GM23338 (cell line): Measurements from ENCODE around the gene COL15A1. TPM values are rescaled to one million over a fixed set of nuclear protein-coding genes. Genes with fewer than 3 reads are reported as not detected.

Experiments
- ATAC-seq: fragments of 200-7000 bp; cut with Tn5 transposase; 3 replicates; pipeline ENCODE4 v1.9.1; 2020
- DNase-seq: peaks from one replicate; pipeline ENCODE4 v3.0.0-alpha.2; 2015; ENCODE audit warnings: low spot score
- H2AFZ ChIP-seq: fragments of 200-600 bp; sonication (generic); 2 replicates; pipeline ENCODE4 v1.8.0; 2016; ENCODE audit warnings: antibody characterized with exemption, mild to moderate bottlenecking, moderate library complexity
- H3F3A ChIP-seq: fragments of 200-600 bp; sonication (generic); replicated peaks from 2 replicates; pipeline ENCODE4 v1.8.0; 2017; ENCODE audit warnings: antibody characterized with exemption, mixed run types, low read depth
- H3K27ac ChIP-seq: fragments of 200-600 bp; sonication (generic); 2 replicates; pipeline ENCODE4 v1.6.1; 2016; ENCODE audit warnings: low read depth
- H3K27me3 ChIP-seq: fragments of 200-600 bp; sonication (generic); 2 replicates; pipeline ENCODE4 v1.8.0; 2016; ENCODE audit warnings: mild to moderate bottlenecking, mixed run types, moderate library complexity; ENCODE audit not compliant: insufficient read depth
- H3K36me3 ChIP-seq: fragments of 200-600 bp; sonication (generic); 2 replicates; pipeline ENCODE4 v1.8.0; 2016; ENCODE audit warnings: mild to moderate bottlenecking; ENCODE audit not compliant: insufficient read depth
- H3K4me1 ChIP-seq: fragments of 200-600 bp; sonication (generic); 2 replicates; pipeline ENCODE4 v1.8.0; 2016; ENCODE audit warnings: mild to moderate bottlenecking, moderate library complexity; ENCODE audit not compliant: insufficient read depth
- H3K4me2 ChIP-seq: fragments of 200-600 bp; sonication (generic); 2 replicates; pipeline ENCODE4 v1.7.1; 2017; ENCODE audit warnings: mixed run types
- H3K4me3 ChIP-seq: fragments of 200-600 bp; sonication (generic); 2 replicates; pipeline ENCODE4 v1.6.1; 2016; ENCODE audit warnings: mixed run types
- H3K79me2 ChIP-seq: fragments of 200-600 bp; sonication (generic); replicated peaks from 2 replicates; pipeline ENCODE4 v1.8.0; 2017; ENCODE audit warnings: mild to moderate bottlenecking; ENCODE audit not compliant: insufficient read depth
- H3K9me2 ChIP-seq: fragments of 200-600 bp; sonication (generic); 2 replicates; pipeline ENCODE4 v1.8.0; 2017; ENCODE audit not compliant: insufficient read depth
- H4K20me1 ChIP-seq: fragments of 200-600 bp; sonication (generic); replicated peaks from 2 replicates; pipeline ENCODE4 v1.8.0; 2017; ENCODE audit warnings: mild to moderate bottlenecking; ENCODE audit not compliant: insufficient read depth
- H3K27ac Mint-ChIP-seq: 2 replicates; pipeline ENCODE4 v1.8.0; 2020; ENCODE audit warnings: inconsistent platforms, mild to moderate bottlenecking, moderate library complexity, mixed read lengths
- H3K27me3 Mint-ChIP-seq: 3 replicates; pipeline ENCODE4 v1.8.0; 2022; ENCODE audit warnings: low read depth, mild to moderate bottlenecking, moderate library complexity, mixed read lengths, inconsistent platforms; ENCODE audit not compliant: insufficient read depth, poor library complexity
- H3K36me3 Mint-ChIP-seq: 3 replicates; pipeline ENCODE4 v1.8.0; 2021; ENCODE audit warnings: low read depth, mild to moderate bottlenecking, inconsistent platforms, moderate library complexity, mixed read lengths
- H3K4me1 Mint-ChIP-seq: 3 replicates; pipeline ENCODE4 v1.8.0; 2020; ENCODE audit warnings: mild to moderate bottlenecking, inconsistent platforms, mixed read lengths
- H3K4me3 Mint-ChIP-seq: 3 replicates; pipeline ENCODE4 v1.8.0; 2021; ENCODE audit warnings: moderate library complexity, mild to moderate bottlenecking, inconsistent platforms, mixed read lengths
- H3K9me3 Mint-ChIP-seq: 3 replicates; pipeline ENCODE4 v1.8.0; 2020; ENCODE audit warnings: moderate library complexity, mild to moderate bottlenecking, inconsistent platforms, mixed read lengths
- EZH2phosphoT487 ChIP-seq: fragments of 200-600 bp; sonication (generic); IDR thresholded peaks from one replicate; pipeline ENCODE4 v1.8.1; 2018; ENCODE audit warnings: antibody characterized with exemption; ENCODE audit not compliant: unreplicated experiment
- JUNB ChIP-seq: IDR thresholded peaks from one replicate; pipeline ENCODE4 v1.6.1; 2016; ENCODE audit warnings: antibody characterized with exemption; ENCODE audit not compliant: unreplicated experiment
- STAT1 ChIP-seq: IDR thresholded peaks from one replicate; pipeline ENCODE4 v1.6.1; 2016; ENCODE audit warnings: antibody characterized with exemption; ENCODE audit not compliant: unreplicated experiment
- ZNF114 ChIP-seq: fragments of 250-450 bp; sonication (Bioruptor Pico); IDR thresholded peaks from 2 replicates; pipeline ENCODE4 v1.5.0; 2020; ENCODE audit warnings: mild to moderate bottlenecking, moderate library complexity
- ZNF462 ChIP-seq: fragments of 250-450 bp; sonication (Bioruptor Pico); IDR thresholded peaks from 2 replicates; pipeline ENCODE4 v1.5.0; 2020; ENCODE audit warnings: mild to moderate bottlenecking, moderate library complexity
- polyA plus RNA-seq: library from polyadenylated mRNA; unstranded; fragments of >200 nt; fragmentation: Nextera tagmentation; extraction: Ambion mirVana; gene quantifications from 2 replicates; pipeline ENCODE4 v1.2.1, GENCODE V29; 2016
- total RNA-seq: library from RNA; depleted of rRNA; stranded (reverse); fragments of >200 nt; shearing (Covaris generic); gene quantifications from 2 replicates; pipeline ENCODE4 v1.2.3, GENCODE V29; 2014
- TF ChIP-seq, protein P1 (sequence below): IDR thresholded peaks from one replicate; pipeline ENCODE4 v1.6.1; 2018; ENCODE audit warnings: antibody characterized with exemption; ENCODE audit not compliant: unreplicated experiment
- TF ChIP-seq, protein P2 (sequence below): IDR thresholded peaks from 2 replicates; pipeline ENCODE4 v1.6.1; 2016; ENCODE audit warnings: antibody characterized with exemption

COL15A1 gene
- total and polyA plus RNA-seq, 2 experiments from 2014 or later = 0.17 to 0.18 TPM

- no peak overlapping the region for H3K4me2 ChIP-seq
- no peak overlapping the region for H3K4me3 ChIP-seq
- ATAC-seq (no peak), DNase-seq (no peak)
- no peaks in the 10 kb centered on the region for H3K79me2 ChIP-seq
- H3K4me3 Mint-ChIP-seq = no peak overlapping the region
- peaks cover 2% of the 10 kb centered on the region for H3K27me3 Mint-ChIP-seq
- no peaks in the 10 kb centered on the region for H3K36me3 Mint-ChIP-seq
- no peaks in the 10 kb centered on the region for H3F3A ChIP-seq
- no peaks in the 10 kb centered on the region for H3K9me2 ChIP-seq
- no peak overlapping the region for H3K27ac Mint-ChIP-seq
- no peaks in the 10 kb centered on the region for H3K9me3 Mint-ChIP-seq
- no peaks in the 10 kb centered on the region for H4K20me1 ChIP-seq
- peaks cover 7% of the 10 kb centered on the region for H3K4me1 Mint-ChIP-seq
- no peak overlapping the region for H3K27ac ChIP-seq
- TF ChIP-seq EZH2phosphoT487 (no peak), STAT1 (no peak), ZNF114 (CRISPR knock-in tag) (no peak)
- TF ChIP-seq, protein P1, sequence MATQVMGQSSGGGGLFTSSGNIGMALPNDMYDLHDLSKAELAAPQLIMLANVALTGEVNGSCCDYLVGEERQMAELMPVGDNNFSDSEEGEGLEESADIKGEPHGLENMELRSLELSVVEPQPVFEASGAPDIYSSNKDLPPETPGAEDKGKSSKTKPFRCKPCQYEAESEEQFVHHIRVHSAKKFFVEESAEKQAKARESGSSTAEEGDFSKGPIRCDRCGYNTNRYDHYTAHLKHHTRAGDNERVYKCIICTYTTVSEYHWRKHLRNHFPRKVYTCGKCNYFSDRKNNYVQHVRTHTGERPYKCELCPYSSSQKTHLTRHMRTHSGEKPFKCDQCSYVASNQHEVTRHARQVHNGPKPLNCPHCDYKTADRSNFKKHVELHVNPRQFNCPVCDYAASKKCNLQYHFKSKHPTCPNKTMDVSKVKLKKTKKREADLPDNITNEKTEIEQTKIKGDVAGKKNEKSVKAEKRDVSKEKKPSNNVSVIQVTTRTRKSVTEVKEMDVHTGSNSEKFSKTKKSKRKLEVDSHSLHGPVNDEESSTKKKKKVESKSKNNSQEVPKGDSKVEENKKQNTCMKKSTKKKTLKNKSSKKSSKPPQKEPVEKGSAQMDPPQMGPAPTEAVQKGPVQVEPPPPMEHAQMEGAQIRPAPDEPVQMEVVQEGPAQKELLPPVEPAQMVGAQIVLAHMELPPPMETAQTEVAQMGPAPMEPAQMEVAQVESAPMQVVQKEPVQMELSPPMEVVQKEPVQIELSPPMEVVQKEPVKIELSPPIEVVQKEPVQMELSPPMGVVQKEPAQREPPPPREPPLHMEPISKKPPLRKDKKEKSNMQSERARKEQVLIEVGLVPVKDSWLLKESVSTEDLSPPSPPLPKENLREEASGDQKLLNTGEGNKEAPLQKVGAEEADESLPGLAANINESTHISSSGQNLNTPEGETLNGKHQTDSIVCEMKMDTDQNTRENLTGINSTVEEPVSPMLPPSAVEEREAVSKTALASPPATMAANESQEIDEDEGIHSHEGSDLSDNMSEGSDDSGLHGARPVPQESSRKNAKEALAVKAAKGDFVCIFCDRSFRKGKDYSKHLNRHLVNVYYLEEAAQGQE = no peak
- H3K36me3 ChIP-seq = no peaks in the 10 kb centered on the region
- H2AFZ ChIP-seq = no peak overlapping the region
- no peaks in the 10 kb centered on the region for H3K27me3 ChIP-seq
- H3K4me1 ChIP-seq = no peaks in the 10 kb centered on the region; the same call in 1 of the 2 replicates
Measured at GRCh38 chr9:98929071-98929470, 14.6 kb upstream of the COL15A1 start.

DNA sequence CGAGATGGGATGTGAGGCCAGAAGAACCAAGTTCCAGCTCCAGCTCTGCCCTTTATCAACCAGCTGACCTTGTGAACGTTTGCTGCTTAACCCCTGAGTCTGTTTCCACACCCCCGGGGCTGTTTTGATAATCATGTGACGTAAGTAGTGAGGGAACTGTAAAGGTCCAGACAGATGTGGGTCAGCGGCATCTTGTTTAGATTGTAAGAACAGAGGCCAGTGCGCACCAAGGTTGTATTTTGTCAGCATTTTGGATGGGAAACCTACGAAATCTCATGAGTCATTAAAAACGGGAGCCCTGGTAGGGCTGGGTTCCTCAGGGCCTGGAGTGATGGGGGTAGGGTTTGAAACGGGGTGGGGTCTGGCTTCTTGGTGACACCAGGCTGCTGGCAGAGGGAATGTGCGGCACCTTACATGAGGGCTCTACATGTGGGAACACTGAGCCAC lies 13.8 kb upstream of the COL15A1 start:
- H3K36me3 ChIP-seq = no peaks in the 10 kb centered on the region
- Mint-ChIP-seq H3K36me3 (no peaks in the 10 kb centered on the region), H3K9me3 (no peaks in the 10 kb centered on the region), H3K4me1 (peaks cover 7% of the 10 kb centered on the region), H3K27me3 (no peaks in the 10 kb centered on the region), H3K4me3 (no peak overlapping the region), H3K27ac (no peak overlapping the region; the same call in 1 of the 2 replicates)
- H3K27ac ChIP-seq = no peak overlapping the region
- no peaks in the 10 kb centered on the region; the same call in 1 of the 2 replicates for H3K4me1 ChIP-seq
- ATAC-seq = no peak
- no peak overlapping the region for H3K4me2 ChIP-seq
- no peaks in the 10 kb centered on the region for H3K9me2 ChIP-seq
- no peak overlapping the region for H3K4me3 ChIP-seq
- DNase-seq = no peak
- H3F3A ChIP-seq = no peaks in the 10 kb centered on the region
- no peaks in the 10 kb centered on the region for H4K20me1 ChIP-seq
- H2AFZ ChIP-seq = peak overlapping the region; percentile 72
- no peaks in the 10 kb centered on the region for H3K79me2 ChIP-seq
- no peaks in the 10 kb centered on the region for H3K27me3 ChIP-seq
- no peak for TF ChIP-seq JUNB
- no peak for TF ChIP-seq ZNF462 (CRISPR knock-in tag)
- TF ChIP-seq, protein P1 = no peak
- TF ChIP-seq EZH2phosphoT487 = no peak
- TF ChIP-seq, protein P2, sequence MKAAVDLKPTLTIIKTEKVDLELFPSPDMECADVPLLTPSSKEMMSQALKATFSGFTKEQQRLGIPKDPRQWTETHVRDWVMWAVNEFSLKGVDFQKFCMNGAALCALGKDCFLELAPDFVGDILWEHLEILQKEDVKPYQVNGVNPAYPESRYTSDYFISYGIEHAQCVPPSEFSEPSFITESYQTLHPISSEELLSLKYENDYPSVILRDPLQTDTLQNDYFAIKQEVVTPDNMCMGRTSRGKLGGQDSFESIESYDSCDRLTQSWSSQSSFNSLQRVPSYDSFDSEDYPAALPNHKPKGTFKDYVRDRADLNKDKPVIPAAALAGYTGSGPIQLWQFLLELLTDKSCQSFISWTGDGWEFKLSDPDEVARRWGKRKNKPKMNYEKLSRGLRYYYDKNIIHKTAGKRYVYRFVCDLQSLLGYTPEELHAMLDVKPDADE = no peak
